ENCODE results near the gene KHDRBS2.
A peak's percentile ranks its signal among the peaks of the same experiment; 100 is the strongest.

- TF ChIP-seq CTCF (IDR thresholded peaks at IDR 0.05; ENCODE audit: low read depth, low read length) = peak; percentile 85
- no peak for TF ChIP-seq EZH2phosphoT487 (IDR thresholded peaks at IDR 0.05; ENCODE audit: low read depth)
These were observed 476.9 kb downstream of the KHDRBS2 start for GRCh38 chr6:61809004-61809595.
